NT2/D1 (cell line): ENCODE data around the gene AGFG2.

ENCODE experiments used
- YY1 ChIP-seq: IDR thresholded peaks from 2 replicates; pipeline ENCODE4 v1.6.1; 2011; ENCODE audit not compliant: insufficient read length, insufficient read depth
- ZNF274 ChIP-seq: IDR thresholded peaks from 2 replicates; pipeline ENCODE4 v1.6.1; 2011; ENCODE audit warnings: mild to moderate bottlenecking, low read depth, low read length

GRCh38 chr7:100556541-100556940, 17.5 kb downstream of the AGFG2 start:
- no peak for TF ChIP-seq YY1
- TF ChIP-seq ZNF274: no peak
